ENCODE data around the gene ZNF609. TPM values are rescaled to one million over a fixed set of nuclear protein-coding genes. Genes with fewer than 3 reads are reported as not detected.

ZNF609 gene
- total RNA-seq, 1 donor = 20.6 TPM

- Histone ChIP-seq H3K79me2 (ENCODE audit: insufficient read depth, low read length) (peaks cover 77% of the 10 kb centered on the region), H2AFZ (ENCODE audit: low read length) (no peak overlapping the region)
Measured at GRCh38 chr15:64515825-64516224, 55.4 kb downstream of the ZNF609 start.

GRCh38 chr15:64519897-64520296 is 59.5 kb downstream of the ZNF609 start:
- no peak for TF ChIP-seq CTCF (IDR thresholded peaks at IDR 0.05; ENCODE audit: extremely low read depth, low read depth, low read length)
- Histone ChIP-seq H2AFZ (ENCODE audit: low read length) (no peak overlapping the region), H3K27ac (ENCODE audit: low read depth, low read length) (no peak overlapping the region), H4K20me1 (ENCODE audit: insufficient read depth, low read length) (peaks cover 37% of the 10 kb centered on the region), H3K4me2 (ENCODE audit: insufficient read depth, low read length) (no peak overlapping the region), H3K27me3 (ENCODE audit: insufficient read depth, low read length) (no peaks in the 10 kb centered on the region), H3K4me1 (ENCODE audit: insufficient read depth, low read length) (peaks cover 15% of the 10 kb centered on the region), H3K4me3 (ENCODE audit: insufficient read depth, low read length) (no peak overlapping the region), H3K9me3 (ENCODE audit: low read depth, low read length) (no peaks in the 10 kb centered on the region), H3K79me2 (ENCODE audit: insufficient read depth, low read length) (peaks cover 77% of the 10 kb centered on the region), H3K36me3 (ENCODE audit: insufficient read depth, low read length) (no peaks in the 10 kb centered on the region)
- no peak for DNase-seq (ENCODE audit: insufficient read length, low spot score, missing footprints)

More at GRCh38 chr15:64515825-64516224, 55.4 kb downstream of the ZNF609 start:
- Histone ChIP-seq H3K4me3 (ENCODE audit: insufficient read depth, low read length) (no peak overlapping the region), H3K27ac (ENCODE audit: low read depth, low read length) (no peak overlapping the region), H3K27me3 (ENCODE audit: insufficient read depth, low read length) (no peaks in the 10 kb centered on the region), H3K9me3 (ENCODE audit: low read depth, low read length) (no peaks in the 10 kb centered on the region), H3K4me2 (ENCODE audit: insufficient read depth, low read length) (no peak overlapping the region), H3K4me1 (ENCODE audit: insufficient read depth, low read length) (no peaks in the 10 kb centered on the region), H4K20me1 (ENCODE audit: insufficient read depth, low read length) (peaks cover 17% of the 10 kb centered on the region), H3K36me3 (ENCODE audit: insufficient read depth, low read length) (no peaks in the 10 kb centered on the region)
- TF ChIP-seq CTCF (IDR thresholded peaks at IDR 0.05; ENCODE audit: extremely low read depth, low read depth, low read length) = no peak
- DNase-seq (ENCODE audit: insufficient read length, low spot score, missing footprints) = no peak

- Histone ChIP-seq H4K20me1 (ENCODE audit: insufficient read depth, low read length) (peaks cover 34% of the 10 kb centered on the region), H3K4me2 (ENCODE audit: insufficient read depth, low read length) (peak overlapping the region; percentile 19), H2AFZ (ENCODE audit: low read length) (no peak overlapping the region), H3K4me3 (ENCODE audit: insufficient read depth, low read length) (no peak overlapping the region), H3K36me3 (ENCODE audit: insufficient read depth, low read length) (no peaks in the 10 kb centered on the region), H3K27me3 (ENCODE audit: insufficient read depth, low read length) (no peaks in the 10 kb centered on the region), H3K27ac (ENCODE audit: low read depth, low read length) (peak overlapping the region; percentile 7), H3K79me2 (ENCODE audit: insufficient read depth, low read length) (peaks cover 78% of the 10 kb centered on the region), H3K9me3 (ENCODE audit: low read depth, low read length) (no peaks in the 10 kb centered on the region), H3K4me1 (ENCODE audit: insufficient read depth, low read length) (peaks cover 23% of the 10 kb centered on the region)
- TF ChIP-seq CTCF (IDR thresholded peaks at IDR 0.05; ENCODE audit: extremely low read depth, low read depth, low read length) = no peak
- DNase-seq (ENCODE audit: insufficient read length, low spot score, missing footprints) = no peak
Measured at GRCh38 chr15:64521201-64521600, 60.8 kb downstream of the ZNF609 start.

- peak overlapping the region; percentile 7 for H3K27ac ChIP-seq (ENCODE audit: low read depth, low read length)
- no peaks in the 10 kb centered on the region for H3K36me3 ChIP-seq (ENCODE audit: insufficient read depth, low read length)
- no peak for DNase-seq (ENCODE audit: insufficient read length, low spot score, missing footprints)
- no peaks in the 10 kb centered on the region for H3K27me3 ChIP-seq (ENCODE audit: insufficient read depth, low read length)
- H3K4me2 ChIP-seq (ENCODE audit: insufficient read depth, low read length) = peak overlapping the region; percentile 19
- H3K9me3 ChIP-seq (ENCODE audit: low read depth, low read length) = no peaks in the 10 kb centered on the region
- H3K4me3 ChIP-seq (ENCODE audit: insufficient read depth, low read length) = no peak overlapping the region
- peaks cover 24% of the 10 kb centered on the region for H3K4me1 ChIP-seq (ENCODE audit: insufficient read depth, low read length)
- no peak for TF ChIP-seq CTCF (IDR thresholded peaks at IDR 0.05; ENCODE audit: extremely low read depth, low read depth, low read length)
- no peak overlapping the region for H2AFZ ChIP-seq (ENCODE audit: low read length)
- H4K20me1 ChIP-seq (ENCODE audit: insufficient read depth, low read length) = peaks cover 34% of the 10 kb centered on the region
- peaks cover 77% of the 10 kb centered on the region for H3K79me2 ChIP-seq (ENCODE audit: insufficient read depth, low read length)
Measured at GRCh38 chr15:64521726-64522164, 61.4 kb downstream of the ZNF609 start.

Measured in osteoblast (primary cell).